PFSK-1 (cell line): Measurements from ENCODE around the gene UQCR11.

ENCODE experiments used
- FOXP2 ChIP-seq: optimal IDR thresholded peaks from 2 replicates; pipeline ENCODE3; 2011; ENCODE audit warnings: borderline replicate concordance, control low read depth, inconsistent platforms; ENCODE audit not compliant: insufficient read depth; ENCODE audit errors: extremely low read length, extremely low read depth
- POLR2AphosphoS5 ChIP-seq: IDR thresholded peaks from 2 replicates; pipeline ENCODE4 v1.6.1; 2012; ENCODE audit warnings: low read depth, mild to moderate bottlenecking, control low read depth, low read length, moderate library complexity
- REST ChIP-seq, 2 experiments: IDR thresholded peaks; 2 replicates each; pipeline versions ENCODE4 v1.6.1 to v1.8.0; 2011 to 2012; ENCODE audit warnings: low read depth in 2 of 2, low read length in 2 of 2, control low read depth in 1 of 2, inconsistent platforms in 1 of 2, mild to moderate bottlenecking in 1 of 2, moderate library complexity in 1 of 2; ENCODE audit not compliant: insufficient read depth in 1 of 2
- SIN3A ChIP-seq: IDR thresholded peaks from 2 replicates; pipeline ENCODE4 v1.6.1; 2012; ENCODE audit warnings: mild to moderate bottlenecking, low read length, moderate library complexity, borderline replicate concordance; ENCODE audit not compliant: insufficient read depth
- TAF1 ChIP-seq: IDR thresholded peaks from 2 replicates; pipeline ENCODE4 v1.6.1; 2012; ENCODE audit warnings: low read length, control low read depth, borderline replicate concordance; ENCODE audit not compliant: insufficient read depth

GRCh38 chr19:1551068-1552040 lies 53.9 kb downstream of the UQCR11 start:
- TF ChIP-seq POLR2AphosphoS5 = no peak
- no peak for TF ChIP-seq REST (IDR thresholded peaks at IDR 0.05; ENCODE audit: insufficient read depth in 1 of 2, low read depth in 2 of 2, low read length in 2 of 2)
- no peak for TF ChIP-seq FOXP2
- TF ChIP-seq SIN3A = no peak
- TF ChIP-seq TAF1 = no peak
